ENCODE data around the gene KPNA3. TPM values are rescaled to one million over a fixed set of nuclear protein-coding genes. Genes with fewer than 3 reads are reported as not detected.

KPNA3 gene
- total and polyA plus RNA-seq, 2 experiments from 2014 or later = 30.5 to 55.7 TPM

DNA sequence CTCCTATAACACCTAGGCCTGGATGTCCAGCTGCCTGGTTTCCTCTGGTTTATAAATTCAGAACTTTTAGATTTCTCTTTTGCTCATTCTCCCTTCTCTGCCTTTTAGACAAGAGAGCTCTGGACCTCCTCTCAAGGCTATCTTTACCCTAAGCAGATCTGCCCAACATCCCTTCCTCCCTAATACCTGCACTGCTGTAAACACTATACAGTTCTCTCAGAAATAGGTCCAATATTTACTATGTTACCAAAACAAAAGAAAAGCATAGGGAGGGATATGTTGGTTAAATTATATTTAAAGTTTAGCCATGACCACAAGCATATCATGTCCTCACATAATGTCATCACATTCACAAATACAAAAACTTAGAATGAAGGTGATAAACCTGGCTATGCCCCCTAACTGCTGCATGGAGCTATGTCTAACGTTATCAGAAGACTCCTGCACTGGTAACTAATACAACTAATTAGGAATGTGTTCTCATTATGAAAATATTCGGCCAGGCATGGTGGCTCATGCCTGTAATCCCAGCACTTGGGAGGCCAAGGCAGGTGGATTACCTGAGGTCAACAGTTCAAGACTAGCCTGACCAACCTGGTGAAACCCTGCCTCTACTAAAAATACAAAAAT, 18.0 kb downstream of the KPNA3 start:
- no peak for ATAC-seq

More for the DNA sequence above, 18.0 kb downstream of the KPNA3 start:
- peaks cover 35% of the 10 kb centered on the region for H4K20me1 ChIP-seq (replicated peaks; ENCODE audit: insufficient read depth)
- peaks cover 11% of the 10 kb centered on the region for H3K4me1 ChIP-seq (ENCODE audit: insufficient read depth)
- H3K36me3 ChIP-seq (ENCODE audit: insufficient read depth) = no peaks in the 10 kb centered on the region
- TF ChIP-seq ZNF114 (CRISPR knock-in tag; IDR thresholded peaks at IDR 0.05) (no peak), ZNF331 (CRISPR knock-in tag; IDR thresholded peaks at IDR 0.05; ENCODE audit: low read depth) (no peak), NANOG (IDR thresholded peaks at IDR 0.05; ENCODE audit: borderline replicate concordance) (no peak), CREB1 (CRISPR knock-in tag; IDR thresholded peaks at IDR 0.05; ENCODE audit: low read depth) (no peak), STAT1 (IDR thresholded peaks at IDR 0.05; ENCODE audit: unreplicated experiment) (no peak), CTCF (conservative IDR thresholded peaks at IDR 0.05; ENCODE audit: low read depth in 2 of 2) (no peak), ZNF462 (CRISPR knock-in tag; IDR thresholded peaks at IDR 0.05) (no peak), EZH2 (IDR thresholded peaks at IDR 0.05; ENCODE audit: low read depth, unreplicated experiment) (no peak), JUNB (IDR thresholded peaks at IDR 0.05; ENCODE audit: unreplicated experiment) (no peak), EZH2phosphoT487 (IDR thresholded peaks at IDR 0.05; ENCODE audit: unreplicated experiment) (no peak)
- TF ChIP-seq, protein P1, sequence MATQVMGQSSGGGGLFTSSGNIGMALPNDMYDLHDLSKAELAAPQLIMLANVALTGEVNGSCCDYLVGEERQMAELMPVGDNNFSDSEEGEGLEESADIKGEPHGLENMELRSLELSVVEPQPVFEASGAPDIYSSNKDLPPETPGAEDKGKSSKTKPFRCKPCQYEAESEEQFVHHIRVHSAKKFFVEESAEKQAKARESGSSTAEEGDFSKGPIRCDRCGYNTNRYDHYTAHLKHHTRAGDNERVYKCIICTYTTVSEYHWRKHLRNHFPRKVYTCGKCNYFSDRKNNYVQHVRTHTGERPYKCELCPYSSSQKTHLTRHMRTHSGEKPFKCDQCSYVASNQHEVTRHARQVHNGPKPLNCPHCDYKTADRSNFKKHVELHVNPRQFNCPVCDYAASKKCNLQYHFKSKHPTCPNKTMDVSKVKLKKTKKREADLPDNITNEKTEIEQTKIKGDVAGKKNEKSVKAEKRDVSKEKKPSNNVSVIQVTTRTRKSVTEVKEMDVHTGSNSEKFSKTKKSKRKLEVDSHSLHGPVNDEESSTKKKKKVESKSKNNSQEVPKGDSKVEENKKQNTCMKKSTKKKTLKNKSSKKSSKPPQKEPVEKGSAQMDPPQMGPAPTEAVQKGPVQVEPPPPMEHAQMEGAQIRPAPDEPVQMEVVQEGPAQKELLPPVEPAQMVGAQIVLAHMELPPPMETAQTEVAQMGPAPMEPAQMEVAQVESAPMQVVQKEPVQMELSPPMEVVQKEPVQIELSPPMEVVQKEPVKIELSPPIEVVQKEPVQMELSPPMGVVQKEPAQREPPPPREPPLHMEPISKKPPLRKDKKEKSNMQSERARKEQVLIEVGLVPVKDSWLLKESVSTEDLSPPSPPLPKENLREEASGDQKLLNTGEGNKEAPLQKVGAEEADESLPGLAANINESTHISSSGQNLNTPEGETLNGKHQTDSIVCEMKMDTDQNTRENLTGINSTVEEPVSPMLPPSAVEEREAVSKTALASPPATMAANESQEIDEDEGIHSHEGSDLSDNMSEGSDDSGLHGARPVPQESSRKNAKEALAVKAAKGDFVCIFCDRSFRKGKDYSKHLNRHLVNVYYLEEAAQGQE (IDR thresholded peaks at IDR 0.05; ENCODE audit: unreplicated experiment) = no peak
- TF ChIP-seq, protein P2, sequence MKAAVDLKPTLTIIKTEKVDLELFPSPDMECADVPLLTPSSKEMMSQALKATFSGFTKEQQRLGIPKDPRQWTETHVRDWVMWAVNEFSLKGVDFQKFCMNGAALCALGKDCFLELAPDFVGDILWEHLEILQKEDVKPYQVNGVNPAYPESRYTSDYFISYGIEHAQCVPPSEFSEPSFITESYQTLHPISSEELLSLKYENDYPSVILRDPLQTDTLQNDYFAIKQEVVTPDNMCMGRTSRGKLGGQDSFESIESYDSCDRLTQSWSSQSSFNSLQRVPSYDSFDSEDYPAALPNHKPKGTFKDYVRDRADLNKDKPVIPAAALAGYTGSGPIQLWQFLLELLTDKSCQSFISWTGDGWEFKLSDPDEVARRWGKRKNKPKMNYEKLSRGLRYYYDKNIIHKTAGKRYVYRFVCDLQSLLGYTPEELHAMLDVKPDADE (IDR thresholded peaks at IDR 0.05) = no peak
- no peak overlapping the region for H3K27ac ChIP-seq (ENCODE audit: low read depth)
- H2AFZ ChIP-seq = no peak overlapping the region
- peaks cover 100% of the 10 kb centered on the region for H3K79me2 ChIP-seq (replicated peaks; ENCODE audit: insufficient read depth)
- no peak overlapping the region for H3K4me3 ChIP-seq
- H3K27ac Mint-ChIP-seq = no peak overlapping the region
- no peaks in the 10 kb centered on the region for H3F3A ChIP-seq (replicated peaks; ENCODE audit: low read depth)
- H3K4me1 Mint-ChIP-seq = peaks cover 15% of the 10 kb centered on the region
- peaks cover 5% of the 10 kb centered on the region; the same call in 1 of the 3 replicates for H3K36me3 Mint-ChIP-seq (ENCODE audit: low read depth)
- no peak for DNase-seq (ENCODE audit: low spot score)
- H3K9me3 Mint-ChIP-seq = no peaks in the 10 kb centered on the region
- H3K27me3 ChIP-seq (ENCODE audit: insufficient read depth) = no peaks in the 10 kb centered on the region
- H3K27me3 Mint-ChIP-seq (ENCODE audit: insufficient read depth, low read depth, poor library complexity) = peaks cover 4% of the 10 kb centered on the region
- H3K4me3 Mint-ChIP-seq = no peak overlapping the region
- no peaks in the 10 kb centered on the region for H3K9me2 ChIP-seq (ENCODE audit: insufficient read depth)
- no peak overlapping the region for H3K4me2 ChIP-seq

All from GM23338 (cell line).